Endothelial cell of umbilical vein (primary cell): ENCODE measurements around the gene AZI2. TPM values are rescaled to one million over a fixed set of nuclear protein-coding genes. Genes with fewer than 3 reads are reported as not detected.

ENCODE experiments used
- BruUV-seq: library from RNA; stranded (reverse); fragments of 400-500 nt; replicated peaks from 2 replicates; lab custom pipeline; 2021; lab: Mats Ljungman, UMichigan
- CTCF ChIA-PET: fragments of 300-600, 350-600 bp; sonication (Branson Sonifier 250); formaldehyde crosslinking; loops from one replicate; lab custom pipeline; 2021; ENCODE audit warnings: antibody characterized with exemption, inconsistent platforms; lab: Charles Lee
- POLR2A ChIA-PET: fragments of 300-600, 350-600 bp; sonication (Branson Sonifier 250); formaldehyde crosslinking; loops from one replicate; lab custom pipeline; 2021; ENCODE audit warnings: antibody characterized with exemption, inconsistent platforms; lab: Charles Lee
- DNase-seq: peaks from one replicate; pipeline ENCODE4 v3.0.0-alpha.2; 2011; ENCODE audit warnings: low read depth, low spot score
- FAIRE-seq: peaks from 2 replicates; lab custom pipeline; 2011; peaks lifted over from hg19 to GRCh38; lab: Jason Lieb, UNC
- H2AFZ ChIP-seq: 2 replicates; pipeline ENCODE4 v1.6.0; 2012; ENCODE audit warnings: low read depth, low read length, control low read depth, inconsistent platforms
- H3K27ac ChIP-seq: 2 replicates; pipeline ENCODE4 v1.5.1; 2011; ENCODE audit warnings: low read depth, mild to moderate bottlenecking, control low read depth, low read length, moderate library complexity; ENCODE audit not compliant: insufficient read depth
- H3K27me3 ChIP-seq, 2 experiments: 2 replicates each; pipeline versions ENCODE4 v1.6.0 to v1.6.1; 2011; ENCODE audit warnings: low read length in 2 of 2, mixed read lengths in 1 of 2; ENCODE audit not compliant: control insufficient read depth in 2 of 2, insufficient read depth in 2 of 2
- H3K36me3 ChIP-seq, 2 experiments: 2 replicates in 1 of 2; 3 replicates in 1 of 2; pipeline ENCODE4 v1.5.1; 2011; ENCODE audit warnings: low read length in 2 of 2, mild to moderate bottlenecking in 1 of 2, moderate library complexity in 1 of 2; ENCODE audit not compliant: control insufficient read depth in 2 of 2, insufficient read depth in 2 of 2; ENCODE audit errors: extremely low read depth in 1 of 2
- H3K4me1 ChIP-seq: 3 replicates; pipeline ENCODE4 v1.5.1; 2011; ENCODE audit warnings: mild to moderate bottlenecking, low read length; ENCODE audit not compliant: control insufficient read depth, insufficient read depth; ENCODE audit errors: extremely low read depth
- H3K4me2 ChIP-seq: 2 replicates; pipeline ENCODE4 v1.6.1; 2011; ENCODE audit warnings: low read length, control low read depth, mixed read lengths; ENCODE audit not compliant: insufficient read depth
- H3K4me3 ChIP-seq, 3 experiments: fragments of 200-600 bp in 1 of 3; sonication (generic), shearing (Covaris generic) in 1 of 3; replicated peaks in 1 of 3; 2 replicates each; pipeline ENCODE4 v1.5.1; 2011 to 2016; ENCODE audit warnings: control low read depth in 3 of 3, low read length in 3 of 3, mild to moderate bottlenecking in 2 of 3, inconsistent platforms in 1 of 3, low read depth in 1 of 3, moderate library complexity in 1 of 3; ENCODE audit not compliant: insufficient read depth in 1 of 3
- H3K79me2 ChIP-seq: 2 replicates; pipeline ENCODE4 v1.6.0; 2012; ENCODE audit warnings: low read length, inconsistent platforms; ENCODE audit not compliant: control insufficient read depth, insufficient read depth
- H3K9ac ChIP-seq: replicated peaks from 2 replicates; pipeline ENCODE3; 2011; ENCODE audit warnings: low read length, control low read depth; ENCODE audit not compliant: insufficient read depth; ENCODE audit errors: extremely low read depth
- H3K9me1 ChIP-seq: replicated peaks from 3 replicates; pipeline ENCODE4 v1.6.0; 2011; ENCODE audit warnings: mild to moderate bottlenecking, low read length; ENCODE audit not compliant: control insufficient read depth, insufficient read depth; ENCODE audit errors: extremely low read depth
- H3K9me3 ChIP-seq: replicated peaks from 2 replicates; pipeline ENCODE4 v1.5.1; 2012; ENCODE audit warnings: low read length, inconsistent platforms; ENCODE audit not compliant: control insufficient read depth, insufficient read depth
- H4K20me1 ChIP-seq: replicated peaks from 2 replicates; pipeline ENCODE3; 2011; ENCODE audit warnings: mild to moderate bottlenecking, low read length; ENCODE audit not compliant: control insufficient read depth, insufficient read depth; ENCODE audit errors: extremely low read depth
- CTCF ChIP-seq, 2 donors: IDR thresholded peaks; 1 replicate in 1 of 2; 2 replicates in 1 of 2; pipeline ENCODE4 v1.5.1; 2011; ENCODE audit warnings: low read length in 2 of 2, mild to moderate bottlenecking in 2 of 2, moderate library complexity in 2 of 2, control low read depth in 1 of 2, inconsistent platforms in 1 of 2, low read depth in 1 of 2; ENCODE audit not compliant: insufficient read depth in 1 of 2; ENCODE audit errors: extremely low read depth in 1 of 2
- EZH2 ChIP-seq: IDR thresholded peaks from 2 replicates; pipeline ENCODE4 v1.6.1; 2012; ENCODE audit warnings: borderline replicate concordance, low read depth, mild to moderate bottlenecking, moderate library complexity, low read length, inconsistent platforms; ENCODE audit not compliant: severe bottlenecking
- FOS ChIP-seq: IDR thresholded peaks from 2 replicates; pipeline ENCODE4 v1.6.1; 2011; ENCODE audit warnings: mild to moderate bottlenecking, low read length, moderate library complexity, borderline replicate concordance; ENCODE audit not compliant: insufficient read depth
- GATA2 ChIP-seq: IDR thresholded peaks from 2 replicates; pipeline ENCODE4 v1.7.0; 2011; ENCODE audit warnings: low read depth, mild to moderate bottlenecking, moderate library complexity, mixed read lengths, low read length; ENCODE audit not compliant: insufficient read length, insufficient read depth
- JUN ChIP-seq: IDR thresholded peaks from 2 replicates; pipeline ENCODE4 v1.6.1; 2011; ENCODE audit warnings: borderline replicate concordance, low read depth; ENCODE audit not compliant: insufficient read length, insufficient read depth
- MAX ChIP-seq: IDR thresholded peaks from 2 replicates; pipeline ENCODE4 v1.6.1; 2011; ENCODE audit not compliant: insufficient read depth, insufficient read length
- MYC ChIP-seq: IDR thresholded peaks from one replicate; pipeline ENCODE4 v1.6.1; 2011; ENCODE audit warnings: mild to moderate bottlenecking, low read depth, low read length
- POLR2A ChIP-seq: IDR thresholded peaks from 2 replicates; pipeline ENCODE4 v1.6.1; 2012; ENCODE audit warnings: low read depth, mild to moderate bottlenecking, control low read depth, low read length
- POLR2AphosphoS5 ChIP-seq: IDR thresholded peaks from 2 replicates; pipeline ENCODE4 v1.6.1; 2012; ENCODE audit warnings: low read depth, mild to moderate bottlenecking, control low read depth, low read length, moderate library complexity; ENCODE audit not compliant: insufficient read depth
- dilution Hi-C: fragments of 300-500 bp; cut with MboI; formaldehyde crosslinking; loops from one replicate; pipeline ENCODE4 v1.15.0; 2019; ENCODE audit warnings: low sequenced_read_pairs; ENCODE audit not compliant: extremely low pct_ligation_motif_present
- intact Hi-C: fragments of 100-400 bp; cut with micrococcal nuclease; formaldehyde crosslinking; loops from one replicate; pipeline ENCODE4 v1.10.0; 2022
- polyA plus RNA-seq, 4 experiments: library from polyadenylated mRNA; depleted of rRNA in 3 of 4; stranded (reverse) in 3 of 4; unstranded in 1 of 4; fragments of >200 nt; gene quantifications; 2 replicates each; pipeline versions ENCODE4 v1.2.1 to v1.2.3, GENCODE V29; 2011 to 2012; ENCODE audit warnings: missing spikeins in 1 of 4
- total RNA-seq: library from RNA; stranded (reverse); gene quantifications from 2 replicates; pipeline ENCODE4 v1.2.3, GENCODE V29; 2021

Gene AZI2
- total and polyA plus RNA-seq, 2 donors (not counting 3 experiments of a cell fraction or from before 2014, with no cell fraction given): 17.4 to 39.5 TPM

GRCh38 chr3:28337230-28337629 is 11.4 kb downstream of the AZI2 start:
- no peak overlapping the region for H3K9ac ChIP-seq
- CTCF ChIA-PET: interaction anchor here (0.8 to 7.8 kb wide), 8 partner anchors 9 to 625 kb away, joined by 3 to 48 read pairs (median 4); partner anchors contain the start of genes AZI2 and ZCWPW2
- H3K27ac ChIP-seq: no peak overlapping the region
- no peaks in the 10 kb centered on the region for H3K9me3 ChIP-seq
- BruUV-seq: no TSS peak
- intact Hi-C loops: no loop called here
- H3K4me1 ChIP-seq: no peaks in the 10 kb centered on the region
- dilution Hi-C loops: no loop called here
- POLR2A ChIA-PET: no interaction called here
- TF ChIP-seq FOS (no peak), MYC (no peak), CTCF (IDR thresholded peaks at IDR 0.05; ENCODE audit: extremely low read depth in 1 of 2, insufficient read depth in 1 of 2, low read depth in 1 of 2, low read length in 2 of 2) (no peak), JUN (no peak), MAX (no peak), POLR2A (no peak), EZH2 (no peak), GATA2 (no peak), POLR2AphosphoS5 (no peak)
- no peak overlapping the region for H3K4me2 ChIP-seq
- no peak overlapping the region for H3K4me3 ChIP-seq
- DNase-seq (no peak), FAIRE-seq (no peak)
- H4K20me1 ChIP-seq: peaks cover 2% of the 10 kb centered on the region
- H3K36me3 ChIP-seq: no peaks in the 10 kb centered on the region
- H3K79me2 ChIP-seq: peaks cover 2% of the 10 kb centered on the region
- no peaks in the 10 kb centered on the region for H3K27me3 ChIP-seq
- no peaks in the 10 kb centered on the region for H3K9me1 ChIP-seq
- H2AFZ ChIP-seq: no peak overlapping the region
